ENCODE data around the gene MRFAP1L1.
"Not testable (repeated sequence)": the region's sequence is repeated elsewhere in the genome, so short reads cannot be mapped to it uniquely, and the experiment has no call there.

The MRFAP1L1 gene

GRCh38 chr4:6709230-6710114, at the start of gene MRFAP1L1:
TSS of gene MRFAP1L1 (minus strand) at chr4:6709865. CDS start at chr4:6709629, 236 bp downstream.
- DNase-seq, result peak; percentile 75 to 88

GRCh38 chr4:6758728-6759127, 49.1 kb upstream of the MRFAP1L1 start:
- no peak for DNase-seq

- DNase-seq, result not testable (repeated sequence)
Observed at GRCh38 chr4:6756345-6756744, 46.7 kb upstream of the MRFAP1L1 start.

- no peak for DNase-seq
Observed at GRCh38 chr4:6755088-6755753, 45.6 kb upstream of the MRFAP1L1 start.

GRCh38 chr4:6754481-6755087, 44.9 kb upstream of the MRFAP1L1 start:
- no peak for DNase-seq

- no peak for DNase-seq
Observed at GRCh38 chr4:6753891-6754290, 44.2 kb upstream of the MRFAP1L1 start.

- DNase-seq, result no peak
Observed at GRCh38 chr4:6753103-6753560, 43.5 kb upstream of the MRFAP1L1 start.

GRCh38 chr4:6752486-6752829, 42.8 kb upstream of the MRFAP1L1 start:
- DNase-seq, result no peak

GRCh38 chr4:6751611-6752485, 42.2 kb upstream of the MRFAP1L1 start:
- no peak for DNase-seq

GRCh38 chr4:6750286-6751221, 40.9 kb upstream of the MRFAP1L1 start:
- DNase-seq, result no peak

GRCh38 chr4:6749340-6750171, 39.9 kb upstream of the MRFAP1L1 start:
- DNase-seq, result peak in 1 of 2 experiments; percentile 35

GRCh38 chr4:6748286-6748685, 38.6 kb upstream of the MRFAP1L1 start:
- no peak for DNase-seq

GRCh38 chr4:6747294-6748051, 37.8 kb upstream of the MRFAP1L1 start:
- DNase-seq, result peak in 1 of 2 experiments; percentile 13

GRCh38 chr4:6746721-6747293, 37.1 kb upstream of the MRFAP1L1 start:
- no peak for DNase-seq

- no peak for DNase-seq
Observed at GRCh38 chr4:6742989-6743388, 33.3 kb upstream of the MRFAP1L1 start.

- no peak for DNase-seq
Observed at GRCh38 chr4:6742507-6742906, 32.8 kb upstream of the MRFAP1L1 start.

GRCh38 chr4:6740347-6740746, 30.7 kb upstream of the MRFAP1L1 start:
- no peak for DNase-seq

- DNase-seq, result no peak
Observed at GRCh38 chr4:6739920-6740319, 30.3 kb upstream of the MRFAP1L1 start.

- DNase-seq, result no peak
Observed at GRCh38 chr4:6734165-6734786, 24.6 kb upstream of the MRFAP1L1 start.
